ENCODE results near the gene HELLS.
"Not testable (repeated sequence)": the region's sequence is repeated elsewhere in the genome, so short reads cannot be mapped to it uniquely, and the experiment has no call there.

HELLS gene

GRCh38 chr10:94545391-94546048 is at the start of gene HELLS:
Gene HELLS, plus strand, starts transcription at chr10:94545788. Its CDS starts 134 bp downstream, at chr10:94545922.
- Histone ChIP-seq H3K27ac (ENCODE audit: low read length) (peak within 1 kb of the TSS; percentile 24), H3K27me3 (ENCODE audit: control insufficient read depth in 1 of 2, insufficient read depth in 2 of 2, low read length in 2 of 2) (no peaks in the 10 kb centered on the region), H3K4me3 (ENCODE audit: low read length in 2 of 2) (peak within 1 kb of the TSS; percentile 88 to 99), H3K36me3 (ENCODE audit: control insufficient read depth in 2 of 2, insufficient read depth in 2 of 2, low read length in 2 of 2) (no peaks in the 10 kb centered on the region), H3K9me3 (ENCODE audit: control insufficient read depth in 2 of 2, low read length in 2 of 2) (no peaks in the 10 kb centered on the region), H3K4me1 (ENCODE audit: control insufficient read depth, insufficient read depth, low read length) (peaks cover 12% of the 10 kb centered on the region), H3K9ac (ENCODE audit: low read length in 2 of 2) (peak within 1 kb of the TSS; percentile 82 to 83)

DNA sequence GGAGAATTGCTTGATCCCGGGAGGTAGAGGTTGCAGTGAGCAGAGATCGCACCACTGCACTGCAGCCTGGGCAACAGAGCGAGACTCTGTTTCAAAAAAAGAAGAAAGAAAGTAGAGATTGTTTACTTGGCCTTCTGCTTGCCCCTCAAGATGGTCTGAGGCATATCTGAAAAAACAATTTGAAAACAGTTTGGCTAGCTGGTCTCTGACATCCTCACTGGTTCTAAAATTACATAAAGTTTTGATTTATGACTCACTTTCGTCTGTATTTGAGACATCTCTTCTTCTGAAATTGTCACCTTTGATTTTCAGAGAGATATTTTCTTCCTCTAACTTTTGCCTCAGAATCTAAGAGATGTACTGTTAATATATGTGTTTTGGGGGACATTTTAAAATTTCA is 49.6 kb upstream of the HELLS start:
- Histone ChIP-seq H3K27ac (ENCODE audit: low read length) (no peak overlapping the region), H3K4me1 (ENCODE audit: control insufficient read depth, insufficient read depth, low read length) (no peaks in the 10 kb centered on the region), H3K36me3 (ENCODE audit: control insufficient read depth in 2 of 2, insufficient read depth in 2 of 2, low read length in 2 of 2) (peaks cover 0 to 2% of the 10 kb centered on the region in 2 donors)

DNA sequence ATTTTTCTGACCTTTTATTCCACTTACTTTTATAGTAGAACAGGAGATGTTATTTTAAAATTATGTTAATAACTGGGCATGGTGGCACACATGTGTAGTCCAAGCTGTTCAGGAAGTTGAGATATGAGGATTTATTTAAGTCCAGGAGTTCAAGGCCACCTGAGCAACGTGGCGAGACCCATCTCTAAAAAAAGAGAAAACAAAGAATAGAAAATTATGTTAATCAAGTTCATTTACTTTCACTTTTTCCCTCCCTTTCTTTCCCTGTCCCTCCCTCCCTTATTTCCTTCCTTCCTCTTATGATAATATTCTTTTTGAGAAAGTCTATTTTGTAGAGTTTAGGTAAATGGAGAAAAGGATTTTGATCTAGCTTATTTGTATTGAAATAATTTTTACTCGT is 48.9 kb upstream of the HELLS start:
- Histone ChIP-seq H3K27me3 (ENCODE audit: control insufficient read depth in 1 of 2, insufficient read depth in 2 of 2, low read length in 2 of 2) (no peaks in the 10 kb centered on the region), H3K27ac (ENCODE audit: low read length) (no peak overlapping the region), H3K9me3 (ENCODE audit: control insufficient read depth in 2 of 2, low read length in 2 of 2) (no peaks in the 10 kb centered on the region), H3K4me1 (ENCODE audit: control insufficient read depth, insufficient read depth, low read length) (no peaks in the 10 kb centered on the region), H3K4me3 (ENCODE audit: low read length in 2 of 2) (no peak overlapping the region), H3K36me3 (ENCODE audit: control insufficient read depth in 2 of 2, insufficient read depth in 2 of 2, low read length in 2 of 2) (peaks cover 0 to 2% of the 10 kb centered on the region in 2 donors), H3K9ac (ENCODE audit: low read length in 2 of 2) (no peak overlapping the region)

More for the DNA sequence above, 49.6 kb upstream of the HELLS start:
- Histone ChIP-seq H3K9ac (ENCODE audit: low read length in 2 of 2) (no peak overlapping the region), H3K4me3 (ENCODE audit: low read length in 2 of 2) (no peak overlapping the region), H3K9me3 (ENCODE audit: control insufficient read depth in 2 of 2, low read length in 2 of 2) (no peaks in the 10 kb centered on the region), H3K27me3 (ENCODE audit: control insufficient read depth in 1 of 2, insufficient read depth in 2 of 2, low read length in 2 of 2) (no peaks in the 10 kb centered on the region)

- Histone ChIP-seq H3K9ac (ENCODE audit: low read length in 2 of 2) (no peak overlapping the region), H3K27me3 (ENCODE audit: control insufficient read depth in 1 of 2, insufficient read depth in 2 of 2, low read length in 2 of 2) (no peaks in the 10 kb centered on the region), H3K36me3 (ENCODE audit: control insufficient read depth in 2 of 2, insufficient read depth in 2 of 2, low read length in 2 of 2) (peaks cover 0 to 2% of the 10 kb centered on the region in 2 donors), H3K27ac (ENCODE audit: low read length) (no peak overlapping the region), H3K9me3 (ENCODE audit: control insufficient read depth in 2 of 2, low read length in 2 of 2) (no peaks in the 10 kb centered on the region), H3K4me1 (ENCODE audit: control insufficient read depth, insufficient read depth, low read length) (no peaks in the 10 kb centered on the region), H3K4me3 (ENCODE audit: low read length in 2 of 2) (no peak overlapping the region)
Measured at GRCh38 chr10:94500063-94500462, 45.5 kb upstream of the HELLS start.

DNA sequence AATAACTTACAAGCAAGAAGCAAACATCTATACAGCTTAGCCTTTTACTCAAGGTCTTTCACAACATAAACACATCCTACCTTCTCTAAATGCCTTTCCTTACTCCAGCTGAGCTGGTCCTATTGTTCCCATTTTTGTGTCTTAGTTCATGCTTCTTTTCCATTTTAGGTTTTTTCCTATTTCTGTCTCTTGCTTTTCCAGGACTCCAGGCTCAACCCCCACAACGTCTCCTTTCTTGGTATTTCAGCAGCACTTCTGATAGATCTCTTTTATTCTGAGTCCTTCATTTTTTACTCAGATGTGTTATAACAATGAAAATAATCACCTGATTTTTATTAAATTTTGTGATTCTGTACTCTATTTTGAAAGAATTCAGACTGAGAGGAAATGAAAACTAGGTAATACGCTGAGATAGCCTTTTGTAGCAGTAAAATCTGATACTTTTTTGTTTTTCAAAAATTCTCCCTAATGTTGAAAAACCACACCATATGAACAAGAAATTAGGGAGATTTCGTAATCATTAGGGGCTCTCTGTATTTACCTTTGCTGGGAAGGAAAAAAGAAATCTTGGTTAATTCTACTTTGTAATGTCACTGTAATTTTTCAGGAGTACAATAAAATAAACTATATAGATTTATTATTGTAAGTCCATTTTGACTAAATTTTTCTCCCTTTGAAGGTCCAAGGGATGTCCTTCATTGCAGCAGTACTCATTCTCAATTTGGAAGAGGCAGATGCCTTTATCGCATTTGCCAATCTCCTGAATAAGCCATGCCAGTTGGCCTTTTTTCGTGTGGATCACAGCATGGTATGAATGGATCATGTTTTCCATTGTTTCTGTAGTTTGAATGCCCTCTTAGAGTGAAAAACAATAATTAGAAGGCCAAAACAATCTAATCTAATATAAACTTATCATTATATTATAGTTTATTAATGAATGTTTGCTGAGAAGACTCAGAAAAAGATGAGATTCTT is 24.0 kb upstream of the HELLS start:
- Histone ChIP-seq H3K4me1 (ENCODE audit: control insufficient read depth, insufficient read depth, low read length) (no peaks in the 10 kb centered on the region), H3K9ac (ENCODE audit: low read length in 2 of 2) (no peak overlapping the region)

DNA sequence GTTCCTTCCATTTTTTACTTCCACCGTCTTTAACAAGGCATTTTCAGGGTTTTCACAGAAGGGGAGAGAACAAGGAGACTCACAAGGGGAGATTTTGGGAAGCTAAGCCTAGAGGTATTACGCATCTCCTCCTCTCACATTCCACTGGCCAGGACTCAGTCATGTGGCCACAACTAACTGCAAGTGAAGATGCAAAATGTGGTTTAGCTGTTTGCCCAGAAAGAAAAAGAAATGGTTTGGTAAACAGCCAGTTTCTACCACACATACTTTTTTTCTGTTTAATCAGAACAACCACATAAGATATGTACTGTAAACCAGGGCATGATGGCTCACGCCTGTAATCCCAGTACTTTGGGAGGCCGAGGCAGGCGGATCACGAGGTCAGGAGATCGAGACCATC is 21.4 kb upstream of the HELLS start:
- Histone ChIP-seq H3K9me3 (ENCODE audit: control insufficient read depth in 2 of 2, low read length in 2 of 2) (no peaks in the 10 kb centered on the region), H3K27ac (ENCODE audit: low read length) (no peak overlapping the region), H3K9ac (ENCODE audit: low read length in 2 of 2) (no peak overlapping the region), H3K4me3 (ENCODE audit: low read length in 2 of 2) (no peak overlapping the region), H3K4me1 (ENCODE audit: control insufficient read depth, insufficient read depth, low read length) (no peaks in the 10 kb centered on the region), H3K36me3 (ENCODE audit: control insufficient read depth in 2 of 2, insufficient read depth in 2 of 2, low read length in 2 of 2) (peaks cover 0 to 8% of the 10 kb centered on the region in 2 donors), H3K27me3 (ENCODE audit: control insufficient read depth in 1 of 2, insufficient read depth in 2 of 2, low read length in 2 of 2) (no peaks in the 10 kb centered on the region)

More for the DNA sequence above, 24.0 kb upstream of the HELLS start:
- peaks cover 0 to 6% of the 10 kb centered on the region in 2 donors for H3K36me3 ChIP-seq (ENCODE audit: control insufficient read depth in 2 of 2, insufficient read depth in 2 of 2, low read length in 2 of 2)
- H3K27ac ChIP-seq (ENCODE audit: low read length) = no peak overlapping the region
- H3K9me3 ChIP-seq (ENCODE audit: control insufficient read depth in 2 of 2, low read length in 2 of 2) = no peaks in the 10 kb centered on the region
- no peaks in the 10 kb centered on the region for H3K27me3 ChIP-seq (ENCODE audit: control insufficient read depth in 1 of 2, insufficient read depth in 2 of 2, low read length in 2 of 2)
- no peak overlapping the region for H3K4me3 ChIP-seq (ENCODE audit: low read length in 2 of 2)

- H3K36me3 ChIP-seq (ENCODE audit: control insufficient read depth in 2 of 2, insufficient read depth in 2 of 2, low read length in 2 of 2) = peaks cover 0 to 8% of the 10 kb centered on the region in 2 donors
- no peaks in the 10 kb centered on the region for H3K9me3 ChIP-seq (ENCODE audit: control insufficient read depth in 2 of 2, low read length in 2 of 2)
- no peaks in the 10 kb centered on the region for H3K4me1 ChIP-seq (ENCODE audit: control insufficient read depth, insufficient read depth, low read length)
Measured at GRCh38 chr10:94524711-94525110, 20.9 kb upstream of the HELLS start.

GRCh38 chr10:94531550-94531949 is 14.0 kb upstream of the HELLS start:
- not testable (repeated sequence) for H3K27me3 ChIP-seq (ENCODE audit: control insufficient read depth in 1 of 2, insufficient read depth in 2 of 2, low read length in 2 of 2); H3K9me3 ChIP-seq (ENCODE audit: control insufficient read depth in 2 of 2, low read length in 2 of 2); H3K27ac ChIP-seq (ENCODE audit: low read length); H3K9ac ChIP-seq (ENCODE audit: low read length in 2 of 2); H3K4me3 ChIP-seq (ENCODE audit: low read length in 2 of 2); H3K4me1 ChIP-seq (ENCODE audit: control insufficient read depth, insufficient read depth, low read length)
- H3K36me3 ChIP-seq (ENCODE audit: control insufficient read depth in 2 of 2, insufficient read depth in 2 of 2, low read length in 2 of 2) = peaks cover 6 to 11% of the 10 kb centered on the region in 2 donors

More at GRCh38 chr10:94524711-94525110, 20.9 kb upstream of the HELLS start:
- Histone ChIP-seq H3K4me3 (ENCODE audit: low read length in 2 of 2) (no peak overlapping the region), H3K27ac (ENCODE audit: low read length) (no peak overlapping the region), H3K9ac (ENCODE audit: low read length in 2 of 2) (no peak overlapping the region), H3K27me3 (ENCODE audit: control insufficient read depth in 1 of 2, insufficient read depth in 2 of 2, low read length in 2 of 2) (no peaks in the 10 kb centered on the region)

DNA sequence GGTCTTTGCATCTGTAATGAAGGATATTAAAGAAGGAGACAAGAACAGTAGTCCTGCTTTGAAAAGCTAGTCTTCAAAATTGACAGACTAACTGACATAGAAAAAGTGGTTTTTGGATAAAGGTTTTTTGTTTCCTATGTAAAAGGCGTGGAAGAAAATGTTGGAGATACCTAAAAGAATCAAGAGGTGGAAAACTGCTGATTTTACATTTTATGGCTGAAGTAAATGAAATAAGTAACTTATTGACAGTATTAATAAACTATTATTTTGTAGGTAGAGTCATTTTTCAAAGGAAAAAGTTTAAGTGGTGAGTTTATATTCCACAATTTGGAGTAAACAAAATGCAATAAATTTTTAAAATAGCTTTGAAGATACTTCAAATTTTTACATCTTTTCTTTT is 12.6 kb upstream of the HELLS start:
- Histone ChIP-seq H3K27ac (ENCODE audit: low read length) (no peak overlapping the region), H3K9ac (ENCODE audit: low read length in 2 of 2) (no peak overlapping the region), H3K27me3 (ENCODE audit: control insufficient read depth in 1 of 2, insufficient read depth in 2 of 2, low read length in 2 of 2) (no peaks in the 10 kb centered on the region), H3K36me3 (ENCODE audit: control insufficient read depth in 2 of 2, insufficient read depth in 2 of 2, low read length in 2 of 2) (peaks cover 3 to 11% of the 10 kb centered on the region in 2 donors), H3K4me3 (ENCODE audit: low read length in 2 of 2) (no peak overlapping the region), H3K4me1 (ENCODE audit: control insufficient read depth, insufficient read depth, low read length) (no peaks in the 10 kb centered on the region), H3K9me3 (ENCODE audit: control insufficient read depth in 2 of 2, low read length in 2 of 2) (no peaks in the 10 kb centered on the region)

- not testable (repeated sequence) for H3K9ac ChIP-seq (ENCODE audit: low read length in 2 of 2); H3K27ac ChIP-seq (ENCODE audit: low read length); H3K9me3 ChIP-seq (ENCODE audit: control insufficient read depth in 2 of 2, low read length in 2 of 2); H3K36me3 ChIP-seq (ENCODE audit: control insufficient read depth in 2 of 2, insufficient read depth in 2 of 2, low read length in 2 of 2); H3K27me3 ChIP-seq (ENCODE audit: control insufficient read depth in 1 of 2, insufficient read depth in 2 of 2, low read length in 2 of 2); H3K4me3 ChIP-seq (ENCODE audit: low read length in 2 of 2)
- peaks cover 12% of the 10 kb centered on the region for H3K4me1 ChIP-seq (ENCODE audit: control insufficient read depth, insufficient read depth, low read length)
Measured at GRCh38 chr10:94542282-94542681, 3.3 kb upstream of the HELLS start.

All from stomach smooth muscle (tissue), 2 donors.